Measurements from ENCODE around the gene GPR4.
"Not testable (repeated sequence)": the region's sequence is repeated elsewhere in the genome, so short reads cannot be mapped to it uniquely, and the experiment has no call there.

Gene GPR4

GRCh38 chr19:45621389-45621788, 19.4 kb upstream of the GPR4 start:
- Histone ChIP-seq H3F3A (ENCODE audit: low read depth) (no peaks in the 10 kb centered on the region), H4K20me1 (ENCODE audit: insufficient read depth, low read length, poor library complexity, severe bottlenecking) (no peaks in the 10 kb centered on the region), H3K4me1 (ENCODE audit: insufficient read depth, low read length, poor library complexity, severe bottlenecking) (no peaks in the 10 kb centered on the region), H3K4me3 (ENCODE audit: low read length, poor library complexity, severe bottlenecking) (no peak overlapping the region), H3K4me2 (ENCODE audit: low read depth, low read length, poor library complexity, severe bottlenecking) (no peak overlapping the region), H3K36me3 (ENCODE audit: insufficient read depth, low read length) (peaks cover 19% of the 10 kb centered on the region; the same call in 1 of the 2 replicates), H3K9ac (ENCODE audit: low read depth, low read length, poor library complexity, severe bottlenecking) (no peak overlapping the region), H2AFZ (ENCODE audit: low read length) (no peak overlapping the region), H3K27me3 (ENCODE audit: insufficient read depth, low read length, poor library complexity, severe bottlenecking) (no peaks in the 10 kb centered on the region), H3K9me3 (ENCODE audit: insufficient read depth, low read depth, low read length) (no peaks in the 10 kb centered on the region), H3K9me2 (replicated peaks; ENCODE audit: low read depth, low read length) (no peaks in the 10 kb centered on the region), H3K79me2 (ENCODE audit: insufficient read depth, low read length) (no peaks in the 10 kb centered on the region)
- TF ChIP-seq CTCF (conservative IDR thresholded peaks at IDR 0.05; ENCODE audit: low read length) (no peak), EZH2phosphoT487 (IDR thresholded peaks at IDR 0.05; ENCODE audit: borderline replicate concordance) (no peak)

- H3K9ac ChIP-seq (ENCODE audit: low read depth, low read length, poor library complexity, severe bottlenecking): no peak overlapping the region
Observed at GRCh38 chr19:45616704-45617017, 14.6 kb upstream of the GPR4 start.

GRCh38 chr19:45615795-45616703, 14.0 kb upstream of the GPR4 start:
- TF ChIP-seq CTCF (conservative IDR thresholded peaks at IDR 0.05; ENCODE audit: low read length) (no peak), EZH2phosphoT487 (IDR thresholded peaks at IDR 0.05; ENCODE audit: borderline replicate concordance) (no peak)
- no peak overlapping the region for H3K4me2 ChIP-seq (ENCODE audit: low read depth, low read length, poor library complexity, severe bottlenecking)
- no peaks in the 10 kb centered on the region for H3K9me3 ChIP-seq (ENCODE audit: insufficient read depth, low read depth, low read length)
- H3K9me2 ChIP-seq (replicated peaks; ENCODE audit: low read depth, low read length): no peaks in the 10 kb centered on the region
- no peak overlapping the region for H3K4me3 ChIP-seq (ENCODE audit: low read length, poor library complexity, severe bottlenecking)
- H3K4me1 ChIP-seq (ENCODE audit: insufficient read depth, low read length, poor library complexity, severe bottlenecking): peaks cover 12% of the 10 kb centered on the region
- H3F3A ChIP-seq (ENCODE audit: low read depth): peaks cover 5% of the 10 kb centered on the region; the same call in 1 of the 2 replicates
- no peaks in the 10 kb centered on the region for H4K20me1 ChIP-seq (ENCODE audit: insufficient read depth, low read length, poor library complexity, severe bottlenecking)
- no peaks in the 10 kb centered on the region for H3K27me3 ChIP-seq (ENCODE audit: insufficient read depth, low read length, poor library complexity, severe bottlenecking)
- H3K36me3 ChIP-seq (ENCODE audit: insufficient read depth, low read length): peaks cover 31% of the 10 kb centered on the region; the same call in 1 of the 2 replicates
- no peak overlapping the region for H3K9ac ChIP-seq (ENCODE audit: low read depth, low read length, poor library complexity, severe bottlenecking)
- H2AFZ ChIP-seq (ENCODE audit: low read length): no peak overlapping the region
- H3K79me2 ChIP-seq (ENCODE audit: insufficient read depth, low read length): no peaks in the 10 kb centered on the region

More at GRCh38 chr19:45616704-45617017, 14.6 kb upstream of the GPR4 start:
- Histone ChIP-seq H3K4me2 (ENCODE audit: low read depth, low read length, poor library complexity, severe bottlenecking) (no peak overlapping the region), H3K79me2 (ENCODE audit: insufficient read depth, low read length) (no peaks in the 10 kb centered on the region), H3K4me3 (ENCODE audit: low read length, poor library complexity, severe bottlenecking) (no peak overlapping the region), H3K27me3 (ENCODE audit: insufficient read depth, low read length, poor library complexity, severe bottlenecking) (no peaks in the 10 kb centered on the region), H2AFZ (ENCODE audit: low read length) (no peak overlapping the region), H3K9me2 (replicated peaks; ENCODE audit: low read depth, low read length) (no peaks in the 10 kb centered on the region), H3K4me1 (ENCODE audit: insufficient read depth, low read length, poor library complexity, severe bottlenecking) (peaks cover 12% of the 10 kb centered on the region), H3K9me3 (ENCODE audit: insufficient read depth, low read depth, low read length) (no peaks in the 10 kb centered on the region), H3K36me3 (ENCODE audit: insufficient read depth, low read length) (peaks cover 32% of the 10 kb centered on the region; the same call in 1 of the 2 replicates), H4K20me1 (ENCODE audit: insufficient read depth, low read length, poor library complexity, severe bottlenecking) (no peaks in the 10 kb centered on the region), H3F3A (ENCODE audit: low read depth) (peaks cover 5% of the 10 kb centered on the region; the same call in 1 of the 2 replicates)
- TF ChIP-seq EZH2phosphoT487 (IDR thresholded peaks at IDR 0.05; ENCODE audit: borderline replicate concordance) (no peak), CTCF (conservative IDR thresholded peaks at IDR 0.05; ENCODE audit: low read length) (no peak)

GRCh38 chr19:45615056-45615455, 13.0 kb upstream of the GPR4 start:
- H3K9ac ChIP-seq (ENCODE audit: low read depth, low read length, poor library complexity, severe bottlenecking): peak overlapping the region; percentile 24
- H2AFZ ChIP-seq (ENCODE audit: low read length); H3F3A ChIP-seq (ENCODE audit: low read depth); H3K27me3 ChIP-seq (ENCODE audit: insufficient read depth, low read length, poor library complexity, severe bottlenecking); H3K9me2 ChIP-seq (replicated peaks; ENCODE audit: low read depth, low read length); H3K9me3 ChIP-seq (ENCODE audit: insufficient read depth, low read depth, low read length); H4K20me1 ChIP-seq (ENCODE audit: insufficient read depth, low read length, poor library complexity, severe bottlenecking); H3K4me3 ChIP-seq (ENCODE audit: low read length, poor library complexity, severe bottlenecking); H3K79me2 ChIP-seq (ENCODE audit: insufficient read depth, low read length): not testable (repeated sequence)
- peaks cover 25% of the 10 kb centered on the region; the same call in 1 of the 2 replicates for H3K36me3 ChIP-seq (ENCODE audit: insufficient read depth, low read length)
- H3K4me1 ChIP-seq (ENCODE audit: insufficient read depth, low read length, poor library complexity, severe bottlenecking): peaks cover 12% of the 10 kb centered on the region
- peak overlapping the region; percentile 75 for H3K4me2 ChIP-seq (ENCODE audit: low read depth, low read length, poor library complexity, severe bottlenecking)

Measured in Loucy (cell line).